ENCODE results near the gene ATRN. TPM values are rescaled to one million over a fixed set of nuclear protein-coding genes. Genes with fewer than 3 reads are reported as not detected.

Gene ATRN
- total RNA-seq, 1 experiment from 2014 or later, result 27.8 TPM

GRCh38 chr20:3696745-3697587 lies 226.1 kb downstream of the ATRN start:
- H3K27ac ChIP-seq, result no peak overlapping the region
- no peaks in the 10 kb centered on the region for H3K4me1 ChIP-seq (replicated peaks)
- H3K4me3 ChIP-seq, result no peak overlapping the region
- H3K27me3 ChIP-seq (replicated peaks), result no peaks in the 10 kb centered on the region
- DNase-seq (ENCODE audit: low read depth in 1 of 2, low spot score in 2 of 2), result no peak
- H3K36me3 ChIP-seq, result no peaks in the 10 kb centered on the region
- H3K9me3 ChIP-seq (replicated peaks), result peaks cover 4% of the 10 kb centered on the region; the same call in 1 of the 2 replicates

GRCh38 chr20:3697588-3698305 lies 226.9 kb downstream of the ATRN start:
- Histone ChIP-seq H3K4me3 (no peak overlapping the region), H3K27ac (no peak overlapping the region), H3K36me3 (no peaks in the 10 kb centered on the region), H3K27me3 (replicated peaks) (no peaks in the 10 kb centered on the region), H3K4me1 (replicated peaks) (no peaks in the 10 kb centered on the region), H3K9me3 (replicated peaks) (peaks cover 4% of the 10 kb centered on the region; the same call in 1 of the 2 replicates)
- no peak for DNase-seq (ENCODE audit: low read depth in 1 of 2, low spot score in 2 of 2)

GRCh38 chr20:3698591-3699001 lies 227.8 kb downstream of the ATRN start:
- no peak for DNase-seq (ENCODE audit: low read depth in 1 of 2, low spot score in 2 of 2)
- Histone ChIP-seq H3K9me3 (replicated peaks) (peaks cover 4% of the 10 kb centered on the region; the same call in 1 of the 2 replicates), H3K4me1 (replicated peaks) (no peaks in the 10 kb centered on the region), H3K27ac (no peak overlapping the region), H3K4me3 (no peak overlapping the region), H3K36me3 (no peaks in the 10 kb centered on the region), H3K27me3 (replicated peaks) (no peaks in the 10 kb centered on the region)

DNA sequence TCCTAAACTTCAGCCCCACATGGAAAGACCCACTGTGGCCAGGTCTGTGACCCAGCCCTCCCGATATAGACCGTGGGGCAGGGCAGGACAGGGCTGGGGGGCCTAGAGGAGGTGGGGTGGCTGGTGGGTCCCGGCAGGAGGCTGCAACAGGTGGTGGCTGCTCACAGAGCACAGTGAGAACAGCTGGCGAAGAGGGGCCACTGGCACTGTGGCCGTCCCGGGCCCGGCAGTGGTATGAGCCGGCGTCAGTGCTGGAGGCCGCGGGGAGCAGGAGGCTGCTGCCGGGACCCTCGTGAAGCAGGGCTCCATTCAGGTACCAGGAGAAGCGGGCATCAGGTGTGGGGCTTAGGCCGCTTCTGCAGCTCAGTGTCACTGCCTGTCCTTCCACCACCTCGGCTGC lies 228.2 kb downstream of the ATRN start:
- H3K27ac ChIP-seq, result no peak overlapping the region
- H3K36me3 ChIP-seq, result no peaks in the 10 kb centered on the region
- no peaks in the 10 kb centered on the region for H3K27me3 ChIP-seq (replicated peaks)
- no peaks in the 10 kb centered on the region for H3K4me1 ChIP-seq (replicated peaks)
- H3K4me3 ChIP-seq, result no peak overlapping the region
- DNase-seq (ENCODE audit: low read depth in 1 of 2, low spot score in 2 of 2), result no peak
- peaks cover 4% of the 10 kb centered on the region; the same call in 1 of the 2 replicates for H3K9me3 ChIP-seq (replicated peaks)

Other genes starting within 250 kb of the ATRN start
- gene SLC4A11, start 231.8 kb upstream of the ATRN start, total RNA-seq (2014; rRNA removed; shearing (Covaris generic)), result 0.24 TPM in 1 of 2 replicates, not detected in the other
- gene DNAAF9, start 63.3 kb upstream of the ATRN start, total RNA-seq (2014; rRNA removed; shearing (Covaris generic)), result 9.4 and 12.3 TPM in 2 replicates
- not detected in 2 replicates for gene GFRA4, start 192.4 kb downstream of the ATRN start, total RNA-seq (2014; rRNA removed; shearing (Covaris generic))
- gene ADAM33, start 211.0 kb downstream of the ATRN start, total RNA-seq (2014; rRNA removed; shearing (Covaris generic)), result not detected in 2 replicates
- gene SIGLEC1, start 241.6 kb downstream of the ATRN start, total RNA-seq (2014; rRNA removed; shearing (Covaris generic)), result not detected in 2 replicates

Data from SJSA1 (cell line).